Activated CD8-positive, alpha-beta T cell treated with anti-CD3 and anti-CD28 coated beads for 36 hours (primary cell): ENCODE measurements around the gene RRM2. TPM values are rescaled to one million over a fixed set of nuclear protein-coding genes. Genes with fewer than 3 reads are reported as not detected.

Experiments
- ATAC-seq: fragments of 200-7000 bp; cut with Tn5 transposase; one replicate; pipeline ENCODE4 v1.10.0; 2021; ENCODE audit warnings: mild to moderate bottlenecking, moderate library complexity
- CTCF ChIA-PET: fragments of 350-600 bp; sonication (Branson Sonifier 250); formaldehyde crosslinking; loops from one replicate; lab custom pipeline; 2021; ENCODE audit warnings: antibody characterized with exemption; lab: Charles Lee
- POLR2A ChIA-PET: fragments of 350-600 bp; sonication (Branson Sonifier 250); formaldehyde crosslinking; loops from one replicate; lab custom pipeline; 2021; ENCODE audit warnings: antibody characterized with exemption; lab: Charles Lee
- DNase-seq: peaks from one replicate; pipeline ENCODE4 v3.0.0-alpha.2; 2020
- H3K27ac Mint-ChIP-seq: one replicate; pipeline ENCODE4 v1.8.0; 2021; ENCODE audit warnings: mild to moderate bottlenecking, mixed read lengths
- H3K27me3 Mint-ChIP-seq: one replicate; pipeline ENCODE4 v1.8.0; 2021; ENCODE audit warnings: mixed read lengths
- H3K36me3 Mint-ChIP-seq: one replicate; pipeline ENCODE4 v1.8.0; 2021; ENCODE audit warnings: low read depth, mixed read lengths
- H3K4me1 Mint-ChIP-seq: one replicate; pipeline ENCODE4 v1.8.0; 2021; ENCODE audit warnings: low read depth, mixed read lengths
- H3K4me3 Mint-ChIP-seq: one replicate; pipeline ENCODE4 v1.8.0; 2021; ENCODE audit warnings: mild to moderate bottlenecking, moderate library complexity, mixed read lengths
- H3K9me3 Mint-ChIP-seq: one replicate; pipeline ENCODE4 v1.8.0; 2021; ENCODE audit warnings: mixed read lengths
- CTCF ChIP-seq: fragments of 200-600 bp; IDR thresholded peaks from one replicate; pipeline ENCODE4 v1.8.0; 2022; ENCODE audit warnings: antibody characterized with exemption, mild to moderate bottlenecking
- intact Hi-C: fragments of 100-400 bp; cut with micrococcal nuclease; formaldehyde crosslinking; loops from one replicate; pipeline ENCODE4 v1.10.0; 2022
- total RNA-seq, 2 experiments: library from RNA; stranded (reverse); gene quantifications; one replicate each; pipeline ENCODE4 v1.2.3, GENCODE V29; 2021

Gene RRM2
- total RNA-seq, 2 experiments from 2014 or later: 368 to 396 TPM

GRCh38 chr2:10083692-10084211 is 38.8 kb upstream of the RRM2 start:
- no peak for TF ChIP-seq CTCF
- Mint-ChIP-seq H3K4me3 (no peak overlapping the region), H3K36me3 (no peaks in the 10 kb centered on the region), H3K27me3 (peaks cover 57% of the 10 kb centered on the region), H3K9me3 (no peaks in the 10 kb centered on the region), H3K4me1 (peaks cover 23% of the 10 kb centered on the region), H3K27ac (no peak overlapping the region)
- intact Hi-C loops: loop anchor here (5.0 kb wide), 1 partner anchor 39 kb away; the partner anchor contains the start of gene RRM2
- ATAC-seq: no peak
- DNase-seq: peak; percentile 34
- CTCF ChIA-PET: interaction anchor here (0.9 to 4.6 kb wide), 8 partner anchors 9 to 351 kb away, joined by 3 to 34 read pairs (median 10); no protein-coding TSS in a partner anchor
- POLR2A ChIA-PET: interaction anchor here (0.6 to 1.4 kb wide), 3 partner anchors 16 to 49 kb away, joined by 3 to 4 read pairs (median 3); no protein-coding TSS in a partner anchor

GRCh38 chr2:10084223-10084865 is 38.2 kb upstream of the RRM2 start:
- DNase-seq (no peak), ATAC-seq (no peak)
- peaks cover 54% of the 10 kb centered on the region for H3K27me3 Mint-ChIP-seq
- H3K4me3 Mint-ChIP-seq: no peak overlapping the region
- peaks cover 20% of the 10 kb centered on the region for H3K4me1 Mint-ChIP-seq
- ChIA-PET CTCF (interaction anchor here (1.4 to 4.6 kb wide), 5 partner anchors 12 to 351 kb away, joined by 3 to 36 read pairs (median 11); no protein-coding TSS in a partner anchor), POLR2A (interaction anchor here (0.7 kb wide), 1 partner anchor 48 kb away, joined by 3 read pairs; no protein-coding TSS in a partner anchor)
- H3K36me3 Mint-ChIP-seq: no peaks in the 10 kb centered on the region
- TF ChIP-seq CTCF: no peak
- H3K9me3 Mint-ChIP-seq: no peaks in the 10 kb centered on the region
- H3K27ac Mint-ChIP-seq: no peak overlapping the region
- intact Hi-C loops: loop anchor here (5.0 kb wide), 1 partner anchor 38 kb away; the partner anchor contains the start of gene RRM2

- no peaks in the 10 kb centered on the region for H3K9me3 Mint-ChIP-seq
- intact Hi-C loops: no loop called here
- no peak overlapping the region for H3K27ac Mint-ChIP-seq
- no peaks in the 10 kb centered on the region for H3K36me3 Mint-ChIP-seq
- TF ChIP-seq CTCF: no peak
- H3K4me1 Mint-ChIP-seq: peaks cover 20% of the 10 kb centered on the region
- peaks cover 62% of the 10 kb centered on the region for H3K27me3 Mint-ChIP-seq
- POLR2A ChIA-PET: interaction anchor here (0.7 to 1.2 kb wide), 3 partner anchors 8 to 47 kb away, joined by 3 to 4 read pairs (median 3); no protein-coding TSS in a partner anchor
- no peak for DNase-seq
- CTCF ChIA-PET: interaction anchor here (1.1 to 4.6 kb wide), 6 partner anchors 12 to 350 kb away, joined by 3 to 36 read pairs (median 8); no protein-coding TSS in a partner anchor
- ATAC-seq: no peak
- no peak overlapping the region for H3K4me3 Mint-ChIP-seq
Measured at GRCh38 chr2:10085043-10085667, 37.4 kb upstream of the RRM2 start.

- H3K36me3 Mint-ChIP-seq: no peaks in the 10 kb centered on the region
- H3K9me3 Mint-ChIP-seq: no peaks in the 10 kb centered on the region
- DNase-seq (no peak), ATAC-seq (no peak)
- ChIA-PET POLR2A (interaction anchor here (0.6 to 1.2 kb wide), 3 partner anchors 8 to 586 kb away, joined by 3 to 4 read pairs (median 3); no protein-coding TSS in a partner anchor), CTCF (interaction anchor here (1.1 to 4.6 kb wide), 6 partner anchors 12 to 349 kb away, joined by 3 to 36 read pairs (median 8); no protein-coding TSS in a partner anchor)
- H3K27me3 Mint-ChIP-seq: peaks cover 65% of the 10 kb centered on the region
- no peak overlapping the region for H3K4me3 Mint-ChIP-seq
- H3K4me1 Mint-ChIP-seq: peaks cover 20% of the 10 kb centered on the region
- TF ChIP-seq CTCF: no peak
- no peak overlapping the region for H3K27ac Mint-ChIP-seq
- intact Hi-C loops: no loop called here
Measured at GRCh38 chr2:10085668-10086059, 36.9 kb upstream of the RRM2 start.
